Naive B cell (primary cell): Measurements from ENCODE around the gene ALOX15. TPM values are rescaled to one million over a fixed set of nuclear protein-coding genes. Genes with fewer than 3 reads are reported as not detected.
"Not testable (repeated sequence)": the region's sequence is repeated elsewhere in the genome, so short reads cannot be mapped to it uniquely, and the experiment has no call there.

ENCODE experiments used
- ATAC-seq, 2 donors: fragments of 150-1000 bp; cut with Tn5 transposase; 2 replicates each; pipeline ENCODE4 v1.10.0; 2021; ENCODE audit warnings: low read depth in 2 of 2, mild to moderate bottlenecking in 2 of 2, moderate library complexity in 2 of 2
- DNase-seq: peaks from one replicate; pipeline ENCODE4 v3.0.0; 2022
- H3K27ac Mint-ChIP-seq, 6 donors: one replicate each; pipeline ENCODE4 v1.8.0; 2020 to 2022; ENCODE audit warnings: mild to moderate bottlenecking in 6 of 6, mixed read lengths in 6 of 6, moderate library complexity in 5 of 6, inconsistent platforms in 2 of 6
- H3K27me3 Mint-ChIP-seq, 3 donors: one replicate each; pipeline ENCODE4 v1.8.0; 2021 to 2022; ENCODE audit warnings: mixed read lengths in 3 of 3, mild to moderate bottlenecking in 1 of 3
- H3K36me3 Mint-ChIP-seq, 2 donors: one replicate each; pipeline ENCODE4 v1.8.0; 2020 to 2022; ENCODE audit warnings: mixed read lengths in 2 of 2, inconsistent platforms in 1 of 2, mild to moderate bottlenecking in 1 of 2
- H3K4me1 Mint-ChIP-seq, 3 donors: one replicate each; pipeline ENCODE4 v1.8.0; 2020 to 2022; ENCODE audit warnings: mixed read lengths in 3 of 3, inconsistent platforms in 1 of 3, mild to moderate bottlenecking in 1 of 3, moderate library complexity in 1 of 3
- H3K4me3 Mint-ChIP-seq, 8 donors: one replicate each; pipeline ENCODE4 v1.8.0; 2020 to 2022; ENCODE audit warnings: mild to moderate bottlenecking in 8 of 8, mixed read lengths in 8 of 8, moderate library complexity in 8 of 8, inconsistent platforms in 2 of 8
- H3K9me3 Mint-ChIP-seq, 7 donors: one replicate each; pipeline ENCODE4 v1.8.0; 2020 to 2022; ENCODE audit warnings: mixed read lengths in 7 of 7, mild to moderate bottlenecking in 5 of 7, inconsistent platforms in 2 of 7, moderate library complexity in 1 of 7
- polyA plus RNA-seq, 6 donors: library from polyadenylated mRNA; unstranded; fragments of 300-500 nt; fragmentation: Illumina TruSeq; gene quantifications; one replicate each; pipeline ENCODE4 v1.2.3, GENCODE V29; 2021; ENCODE audit warnings: low read depth in 6 of 6

ALOX15 gene, protein sequence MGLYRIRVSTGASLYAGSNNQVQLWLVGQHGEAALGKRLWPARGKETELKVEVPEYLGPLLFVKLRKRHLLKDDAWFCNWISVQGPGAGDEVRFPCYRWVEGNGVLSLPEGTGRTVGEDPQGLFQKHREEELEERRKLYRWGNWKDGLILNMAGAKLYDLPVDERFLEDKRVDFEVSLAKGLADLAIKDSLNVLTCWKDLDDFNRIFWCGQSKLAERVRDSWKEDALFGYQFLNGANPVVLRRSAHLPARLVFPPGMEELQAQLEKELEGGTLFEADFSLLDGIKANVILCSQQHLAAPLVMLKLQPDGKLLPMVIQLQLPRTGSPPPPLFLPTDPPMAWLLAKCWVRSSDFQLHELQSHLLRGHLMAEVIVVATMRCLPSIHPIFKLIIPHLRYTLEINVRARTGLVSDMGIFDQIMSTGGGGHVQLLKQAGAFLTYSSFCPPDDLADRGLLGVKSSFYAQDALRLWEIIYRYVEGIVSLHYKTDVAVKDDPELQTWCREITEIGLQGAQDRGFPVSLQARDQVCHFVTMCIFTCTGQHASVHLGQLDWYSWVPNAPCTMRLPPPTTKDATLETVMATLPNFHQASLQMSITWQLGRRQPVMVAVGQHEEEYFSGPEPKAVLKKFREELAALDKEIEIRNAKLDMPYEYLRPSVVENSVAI
- polyA plus RNA-seq, result under 1 TPM in 1 of 6 donors, not detected in 5; 0.09 TPM

DNA sequence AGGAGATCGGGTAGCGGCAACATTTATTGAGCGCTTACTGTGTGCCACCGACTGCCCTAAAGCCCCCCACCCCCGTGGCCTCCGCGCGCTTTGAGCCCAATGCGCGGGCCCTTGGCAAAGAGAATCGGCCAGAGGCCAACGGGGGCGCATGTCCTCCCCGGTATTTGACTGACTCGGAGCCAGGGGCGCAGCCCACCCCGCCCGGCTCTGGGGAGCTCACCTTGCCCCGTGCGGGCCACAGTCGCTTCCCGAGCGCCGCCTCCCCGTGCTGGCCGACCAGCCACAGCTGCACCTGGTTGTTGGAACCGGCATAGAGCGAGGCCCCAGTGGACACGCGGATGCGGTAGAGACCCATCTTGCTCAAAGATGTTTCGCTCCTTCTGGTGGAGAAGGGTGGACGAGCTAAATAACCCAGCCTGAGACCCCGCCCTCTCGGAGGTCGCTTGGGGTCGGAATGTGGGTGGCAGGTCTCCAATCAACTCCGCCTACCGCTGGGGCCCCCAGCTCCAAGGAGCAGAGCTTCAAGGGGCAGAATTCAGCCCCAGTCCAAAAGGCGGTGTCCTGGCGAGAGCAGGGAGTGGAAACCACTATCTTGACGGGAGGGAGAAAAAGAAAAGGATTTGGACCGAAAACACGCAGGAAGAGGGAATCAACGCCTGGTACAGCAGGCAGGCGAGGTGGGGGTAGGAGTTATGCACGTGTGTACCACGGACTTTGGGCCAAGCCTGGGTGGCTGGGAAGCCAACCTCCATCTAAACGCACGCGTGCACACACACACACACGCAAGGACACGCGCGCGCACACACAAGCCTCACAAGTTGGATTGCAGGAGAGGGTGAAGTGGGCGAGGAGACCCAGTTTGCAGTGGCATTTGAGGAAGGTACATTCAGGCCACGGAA is at the start of gene ALOX15:
TSS of gene ALOX15 (minus strand) at position 382 of the 899 bp plus-strand sequence. CDS start at position 355, 27 bp downstream.
- no peak for DNase-seq
- Mint-ChIP-seq H3K4me1 (peaks cover 27 to 36% (median 35%) of the 10 kb centered on the region in 3 donors), H3K36me3 (peaks cover 0 to 10% of the 10 kb centered on the region in 2 donors), H3K9me3 (peaks cover 0 to 6% (median 0%) of the 10 kb centered on the region in 7 donors), H3K27ac (peak within 1 kb of the TSS in 3 of 6 donors; percentile 34 to 85 (median 44)), H3K4me3 (peak within 1 kb of the TSS in 7 of 8 donors; percentile 5 to 74 (median 52)), H3K27me3 (peaks cover 52 to 78% (median 77%) of the 10 kb centered on the region in 3 donors)
- no peak for ATAC-seq

DNA sequence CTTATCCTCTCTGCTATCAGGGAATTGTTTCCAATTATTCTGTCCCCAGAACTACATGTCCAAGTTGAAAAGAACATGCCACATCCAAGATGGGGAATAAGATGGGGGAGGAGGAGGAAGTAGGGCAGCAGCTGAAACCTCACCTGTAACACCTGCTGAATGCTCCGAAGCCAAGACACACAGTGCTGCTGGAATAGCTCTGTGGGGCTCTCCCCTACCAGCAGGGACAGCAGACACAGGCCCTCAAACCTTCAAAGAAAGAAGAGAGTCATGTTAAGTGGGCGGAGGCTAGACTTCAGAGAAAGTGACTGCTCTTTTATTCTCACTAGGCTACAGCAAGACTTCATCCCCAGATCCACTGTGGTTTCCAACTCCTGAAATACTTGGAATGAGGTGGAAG is 49.3 kb upstream of the ALOX15 start:
- DNase-seq (no peak), ATAC-seq (no peak)
- peak overlapping the region in 1 of 6 donors; percentile 18 for H3K27ac Mint-ChIP-seq
- H3K4me1 Mint-ChIP-seq, result peaks cover 17 to 64% (median 24%) of the 10 kb centered on the region in 3 donors
- H3K36me3 Mint-ChIP-seq, result peaks cover 5 to 16% of the 10 kb centered on the region in 2 donors
- H3K4me3 Mint-ChIP-seq, result no peak overlapping the region
- H3K27me3 Mint-ChIP-seq, result no peaks in the 10 kb centered on the region
- no peaks in the 10 kb centered on the region for H3K9me3 Mint-ChIP-seq

GRCh38 chr17:4689872-4690271 is 48.4 kb upstream of the ALOX15 start:
- not testable (repeated sequence) for H3K27ac Mint-ChIP-seq

GRCh38 chr17:4683739-4684138 is 42.3 kb upstream of the ALOX15 start:
- not testable (repeated sequence) for H3K27me3 Mint-ChIP-seq, H3K9me3 Mint-ChIP-seq, ATAC-seq, H3K4me3 Mint-ChIP-seq, H3K27ac Mint-ChIP-seq, DNase-seq
- Mint-ChIP-seq H3K36me3 (peaks cover 20 to 37% of the 10 kb centered on the region in 2 donors), H3K4me1 (peaks cover 9 to 25% (median 12%) of the 10 kb centered on the region in 3 donors)

More at GRCh38 chr17:4689872-4690271, 48.4 kb upstream of the ALOX15 start:
- not testable (repeated sequence) for ATAC-seq, H3K9me3 Mint-ChIP-seq, DNase-seq, H3K4me3 Mint-ChIP-seq, H3K27me3 Mint-ChIP-seq
- peaks cover 17 to 64% (median 29%) of the 10 kb centered on the region in 3 donors for H3K4me1 Mint-ChIP-seq
- peaks cover 5 to 23% of the 10 kb centered on the region in 2 donors for H3K36me3 Mint-ChIP-seq

DNA sequence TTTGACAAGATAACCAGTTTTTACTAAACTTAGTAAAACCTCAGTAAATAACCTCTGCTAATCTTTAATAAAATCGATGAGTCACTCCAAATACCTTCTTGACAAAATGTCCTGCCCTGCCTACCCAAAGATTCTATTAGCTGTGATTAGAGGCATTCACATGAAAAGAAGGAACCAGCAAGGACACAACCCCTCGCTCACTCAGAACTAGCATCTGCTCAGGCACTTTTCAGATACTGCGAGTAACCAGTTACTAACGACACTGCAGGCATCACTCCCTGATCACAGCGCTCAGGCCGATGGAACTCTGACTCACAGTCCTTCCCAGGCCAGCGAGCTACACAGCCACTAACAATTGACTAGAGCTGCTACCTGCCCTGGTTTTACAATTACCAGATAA is 38.2 kb upstream of the ALOX15 start:
- H3K9me3 Mint-ChIP-seq, result no peaks in the 10 kb centered on the region
- H3K27ac Mint-ChIP-seq, result peak overlapping the region in 1 of 6 donors; percentile 40
- ATAC-seq (no peak), DNase-seq (no peak)
- H3K36me3 Mint-ChIP-seq, result peaks cover 21 to 33% of the 10 kb centered on the region in 2 donors
- H3K4me1 Mint-ChIP-seq, result peaks cover 0 to 3% (median 0%) of the 10 kb centered on the region in 3 donors
- H3K4me3 Mint-ChIP-seq, result no peak overlapping the region
- H3K27me3 Mint-ChIP-seq, result no peaks in the 10 kb centered on the region

DNA sequence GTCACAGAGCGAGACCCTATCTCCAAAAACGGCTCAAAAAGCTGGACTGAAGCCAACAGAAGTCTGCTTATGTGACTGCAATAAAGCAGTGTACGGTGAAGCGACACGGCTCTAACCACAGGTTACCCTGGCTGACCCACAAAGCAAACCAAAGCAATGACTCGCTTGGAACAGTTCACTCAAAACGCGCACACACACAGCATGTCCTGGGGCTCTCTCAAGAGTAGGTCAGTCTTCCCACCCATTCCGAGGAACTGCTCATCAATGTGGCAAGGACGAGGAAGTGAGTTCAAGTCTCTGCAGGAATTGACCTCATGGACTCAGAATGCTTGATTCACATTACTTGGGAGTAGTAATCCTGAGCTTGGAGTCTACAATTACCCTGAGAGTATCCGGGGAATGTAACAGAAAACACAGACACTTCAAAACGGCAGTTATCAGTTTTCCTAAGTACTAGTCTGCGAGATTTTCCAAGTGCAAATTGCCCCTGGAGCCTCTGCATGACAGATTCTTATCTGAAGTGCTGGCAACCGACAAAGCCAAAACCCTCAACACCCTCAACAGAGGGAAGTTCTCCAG is 37.1 kb upstream of the ALOX15 start:
- DNase-seq (no peak), ATAC-seq (no peak)
- H3K27ac Mint-ChIP-seq, result no peak overlapping the region
- H3K4me3 Mint-ChIP-seq, result no peak overlapping the region
- H3K4me1 Mint-ChIP-seq, result no peaks in the 10 kb centered on the region
- H3K27me3 Mint-ChIP-seq, result no peaks in the 10 kb centered on the region
- H3K9me3 Mint-ChIP-seq, result no peaks in the 10 kb centered on the region
- H3K36me3 Mint-ChIP-seq, result peaks cover 16 to 31% of the 10 kb centered on the region in 2 donors

GRCh38 chr17:4676791-4677190 is 35.3 kb upstream of the ALOX15 start:
- Mint-ChIP-seq H3K27me3 (no peaks in the 10 kb centered on the region), H3K4me1 (no peaks in the 10 kb centered on the region), H3K9me3 (no peaks in the 10 kb centered on the region), H3K4me3 (no peak overlapping the region), H3K27ac (no peak overlapping the region), H3K36me3 (peaks cover 10 to 37% of the 10 kb centered on the region in 2 donors)
- DNase-seq (no peak), ATAC-seq (no peak)

DNA sequence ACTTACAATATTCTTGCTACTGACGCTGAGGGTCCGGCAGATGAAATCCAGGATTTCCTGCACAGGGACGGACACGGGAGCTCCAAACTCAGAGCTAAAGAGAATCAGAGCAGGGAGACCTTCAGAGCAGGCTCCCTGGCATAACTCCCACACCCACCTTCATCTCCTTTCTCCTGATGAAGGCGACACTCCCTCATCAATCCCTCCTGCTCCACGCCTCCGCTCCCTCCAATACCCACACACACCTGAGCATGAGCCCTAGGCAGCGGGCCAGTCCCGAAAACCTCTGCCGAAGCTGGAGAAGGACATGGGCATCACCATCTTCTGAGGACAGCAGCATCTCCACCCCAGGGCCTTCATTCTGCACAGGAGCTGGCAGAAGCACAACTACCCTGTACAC is 34.3 kb upstream of the ALOX15 start:
- Mint-ChIP-seq H3K27ac (peak overlapping the region in 2 of 6 donors; percentile 23 to 60), H3K36me3 (peaks cover 17 to 42% of the 10 kb centered on the region in 2 donors), H3K9me3 (no peaks in the 10 kb centered on the region), H3K4me1 (peaks cover 0 to 3% (median 0%) of the 10 kb centered on the region in 3 donors), H3K4me3 (no peak overlapping the region), H3K27me3 (no peaks in the 10 kb centered on the region)
- ATAC-seq (no peak), DNase-seq (no peak)

GRCh38 chr17:4674685-4674998 is 33.2 kb upstream of the ALOX15 start:
- Mint-ChIP-seq H3K36me3 (peaks cover 22 to 41% of the 10 kb centered on the region in 2 donors), H3K27ac (peak overlapping the region in 1 of 6 donors; percentile 64), H3K4me1 (peaks cover 0 to 3% (median 0%) of the 10 kb centered on the region in 3 donors), H3K27me3 (no peaks in the 10 kb centered on the region), H3K4me3 (no peak overlapping the region), H3K9me3 (no peaks in the 10 kb centered on the region)
- DNase-seq, result no peak
- ATAC-seq, result no peak

GRCh38 chr17:4673986-4674684 is 32.7 kb upstream of the ALOX15 start:
- ATAC-seq (no peak), DNase-seq (no peak)
- peaks cover 24 to 41% of the 10 kb centered on the region in 2 donors for H3K36me3 Mint-ChIP-seq

GRCh38 chr17:4673169-4673568 is 31.7 kb upstream of the ALOX15 start:
- H3K9me3 Mint-ChIP-seq, result no peaks in the 10 kb centered on the region
- DNase-seq, result no peak
- no peaks in the 10 kb centered on the region for H3K27me3 Mint-ChIP-seq
- H3K4me3 Mint-ChIP-seq, result peak overlapping the region in 1 of 8 donors; percentile 42
- no peak for ATAC-seq
- peaks cover 0 to 3% (median 0%) of the 10 kb centered on the region in 3 donors for H3K4me1 Mint-ChIP-seq
- peak overlapping the region in 1 of 6 donors; percentile 78 for H3K27ac Mint-ChIP-seq
- H3K36me3 Mint-ChIP-seq, result peaks cover 24 to 41% of the 10 kb centered on the region in 2 donors

More at GRCh38 chr17:4673986-4674684, 32.7 kb upstream of the ALOX15 start:
- H3K4me1 Mint-ChIP-seq, result peaks cover 0 to 3% (median 0%) of the 10 kb centered on the region in 3 donors
- no peaks in the 10 kb centered on the region for H3K27me3 Mint-ChIP-seq
- no peaks in the 10 kb centered on the region for H3K9me3 Mint-ChIP-seq
- H3K27ac Mint-ChIP-seq, result no peak overlapping the region
- H3K4me3 Mint-ChIP-seq, result no peak overlapping the region

DNA sequence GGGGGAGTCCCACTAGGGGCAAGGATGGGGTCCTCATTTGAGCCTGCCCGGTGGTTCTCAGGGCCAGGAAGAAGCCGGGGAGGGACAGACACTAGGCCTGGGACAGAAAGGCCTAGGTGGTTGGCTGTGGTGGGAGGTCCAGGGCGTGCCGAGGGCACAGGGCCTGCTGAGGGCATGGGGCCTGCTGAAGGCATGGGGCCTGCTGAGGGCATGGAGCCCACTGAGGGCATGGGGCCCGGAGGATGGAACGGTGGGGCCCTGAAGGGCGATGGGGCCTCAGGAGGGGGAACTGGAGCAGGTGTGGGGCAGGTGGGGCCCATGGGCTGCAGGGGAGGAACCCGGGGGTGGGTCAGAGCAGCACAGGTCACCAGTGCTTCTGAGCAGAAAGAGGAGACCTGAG is 31.3 kb upstream of the ALOX15 start:
- Mint-ChIP-seq H3K4me1 (peaks cover 0 to 3% (median 0%) of the 10 kb centered on the region in 3 donors), H3K27me3 (no peaks in the 10 kb centered on the region), H3K36me3 (peaks cover 24 to 41% of the 10 kb centered on the region in 2 donors), H3K4me3 (no peak overlapping the region), H3K27ac (no peak overlapping the region), H3K9me3 (no peaks in the 10 kb centered on the region)
- no peak for DNase-seq
- ATAC-seq, result no peak
